ENCODE results near the gene GNE. TPM values are rescaled to one million over a fixed set of nuclear protein-coding genes. Genes with fewer than 3 reads are reported as not detected.
"Not testable (repeated sequence)": the region's sequence is repeated elsewhere in the genome, so short reads cannot be mapped to it uniquely, and the experiment has no call there.

The GNE gene
- total and polyA plus RNA-seq, 8 donors, result 4.4 to 12.7 (median 7.0) TPM

- Histone ChIP-seq H3K36me3 (no peaks in the 10 kb centered on the region), H3K9me3 (no peaks in the 10 kb centered on the region), H3K4me1 (no peaks in the 10 kb centered on the region), H3K27ac (no peak overlapping the region), H3K4me3 (no peak overlapping the region), H3K27me3 (no peaks in the 10 kb centered on the region)
- 68 to 81% methylated on average over 2 of the region's 2 CpGs for WGBS, 2 donors
- TF ChIP-seq, protein P1, sequence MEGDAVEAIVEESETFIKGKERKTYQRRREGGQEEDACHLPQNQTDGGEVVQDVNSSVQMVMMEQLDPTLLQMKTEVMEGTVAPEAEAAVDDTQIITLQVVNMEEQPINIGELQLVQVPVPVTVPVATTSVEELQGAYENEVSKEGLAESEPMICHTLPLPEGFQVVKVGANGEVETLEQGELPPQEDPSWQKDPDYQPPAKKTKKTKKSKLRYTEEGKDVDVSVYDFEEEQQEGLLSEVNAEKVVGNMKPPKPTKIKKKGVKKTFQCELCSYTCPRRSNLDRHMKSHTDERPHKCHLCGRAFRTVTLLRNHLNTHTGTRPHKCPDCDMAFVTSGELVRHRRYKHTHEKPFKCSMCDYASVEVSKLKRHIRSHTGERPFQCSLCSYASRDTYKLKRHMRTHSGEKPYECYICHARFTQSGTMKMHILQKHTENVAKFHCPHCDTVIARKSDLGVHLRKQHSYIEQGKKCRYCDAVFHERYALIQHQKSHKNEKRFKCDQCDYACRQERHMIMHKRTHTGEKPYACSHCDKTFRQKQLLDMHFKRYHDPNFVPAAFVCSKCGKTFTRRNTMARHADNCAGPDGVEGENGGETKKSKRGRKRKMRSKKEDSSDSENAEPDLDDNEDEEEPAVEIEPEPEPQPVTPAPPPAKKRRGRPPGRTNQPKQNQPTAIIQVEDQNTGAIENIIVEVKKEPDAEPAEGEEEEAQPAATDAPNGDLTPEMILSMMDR (IDR thresholded peaks at IDR 0.05), result no peak
- intact Hi-C loops (cut with DNase I), result no loop called here
- no peak for FAIRE-seq
- no peak for DNase-seq
- no peak for ATAC-seq
These were observed 39.5 kb upstream of the GNE start for GRCh38 chr9:36297798-36298197.

GRCh38 chr9:36294996-36295395 is 36.7 kb upstream of the GNE start:
- H3K4me1 ChIP-seq; H3K27ac ChIP-seq; intact Hi-C loops (cut with DNase I); ATAC-seq; H3K9me3 ChIP-seq; H3K27me3 ChIP-seq; H3K36me3 ChIP-seq; FAIRE-seq; H3K4me3 ChIP-seq; DNase-seq: not testable (repeated sequence)
- WGBS, 2 donors, result 89 to 93% methylated on average over 3 of the region's 3 CpGs

DNA sequence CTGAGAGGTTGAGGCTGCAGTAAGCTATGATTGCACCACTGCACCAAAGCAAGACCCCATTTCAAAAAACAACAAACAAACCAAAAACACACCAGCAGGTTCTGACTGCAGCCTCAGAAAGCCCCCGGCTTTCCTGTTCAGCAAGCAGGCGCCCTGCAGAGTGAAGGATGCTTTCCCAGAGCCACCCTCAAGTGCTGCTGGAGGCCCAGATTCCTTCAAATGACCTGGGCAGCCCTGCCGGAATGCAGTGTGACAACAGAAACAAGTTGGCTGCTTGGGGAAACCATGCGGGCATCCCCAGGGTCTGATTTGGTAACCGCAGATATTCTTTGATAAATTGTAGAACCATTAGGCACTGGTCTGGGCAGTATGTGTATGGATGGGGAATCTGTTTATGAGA is 35.7 kb upstream of the GNE start:
- TF ChIP-seq, protein P1 (IDR thresholded peaks at IDR 0.05), result no peak
- no peak for ATAC-seq
- DNase-seq, result no peak
- no peak overlapping the region for H3K27ac ChIP-seq
- intact Hi-C loops (cut with DNase I), result no loop called here
- 84 to 88% methylated on average over 5 of the region's 5 CpGs for WGBS, 2 donors
- FAIRE-seq, result no peak
- H3K36me3 ChIP-seq, result no peaks in the 10 kb centered on the region
- no peaks in the 10 kb centered on the region for H3K9me3 ChIP-seq
- no peaks in the 10 kb centered on the region for H3K27me3 ChIP-seq
- H3K4me3 ChIP-seq, result no peak overlapping the region
- H3K4me1 ChIP-seq, result no peaks in the 10 kb centered on the region

DNA sequence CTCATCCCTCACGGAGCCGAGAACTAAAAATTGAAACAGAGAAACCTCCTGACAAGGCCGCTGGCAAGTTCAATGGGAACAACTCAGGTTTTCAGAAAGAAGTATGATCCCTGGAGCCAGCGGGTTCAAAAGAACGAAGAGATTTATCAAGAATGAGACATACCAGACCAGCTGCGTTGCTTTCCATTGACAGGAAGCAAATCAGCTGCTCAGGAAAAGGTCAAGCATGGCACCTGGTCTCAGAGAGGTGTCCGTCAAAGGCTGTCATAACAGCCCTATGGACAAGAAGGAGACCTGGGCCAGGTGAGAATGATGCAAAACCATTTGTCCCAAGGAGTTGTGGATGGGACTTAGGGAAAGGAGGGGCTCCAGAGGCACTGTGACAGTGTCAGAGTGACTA is 34.9 kb upstream of the GNE start:
- no peaks in the 10 kb centered on the region for H3K4me1 ChIP-seq
- 93 to 94% methylated on average over 7 of the region's 7 CpGs for WGBS, 2 donors
- intact Hi-C loops (cut with DNase I), result no loop called here

DNA sequence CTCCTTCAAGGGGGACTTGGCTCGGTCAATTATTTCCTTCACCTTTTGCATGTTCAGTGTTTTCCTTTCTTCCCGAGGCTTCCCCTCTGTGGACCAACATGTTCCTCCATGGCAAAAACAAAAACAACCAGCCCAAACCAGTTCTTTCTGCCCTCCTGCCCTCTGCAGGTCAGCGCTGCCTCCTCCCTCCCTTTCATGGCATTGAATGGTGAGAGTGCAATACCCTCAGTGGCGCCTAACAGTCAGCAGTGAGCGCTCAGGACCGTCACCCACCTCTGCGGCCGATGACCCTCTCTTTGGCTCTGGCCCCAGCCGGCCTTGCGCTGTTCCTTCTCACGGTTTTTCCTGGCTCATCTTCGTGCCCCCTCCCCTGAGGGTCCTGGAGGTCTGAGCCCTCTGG is 34.4 kb upstream of the GNE start:
- Histone ChIP-seq H3K9me3 (no peaks in the 10 kb centered on the region), H3K36me3 (no peaks in the 10 kb centered on the region), H3K27me3 (no peaks in the 10 kb centered on the region), H3K4me3 (no peak overlapping the region), H3K4me1 (no peaks in the 10 kb centered on the region), H3K27ac (no peak overlapping the region)
- WGBS, 2 donors, result 88 to 91% methylated on average over 12 of the region's 12 CpGs
- TF ChIP-seq, protein P1 (IDR thresholded peaks at IDR 0.05), result no peak
- ATAC-seq (no peak), DNase-seq (no peak), FAIRE-seq (no peak)
- intact Hi-C loops (cut with DNase I), result no loop called here

More for the DNA sequence above, 34.9 kb upstream of the GNE start:
- DNase-seq, result no peak
- ATAC-seq, result no peak
- FAIRE-seq, result no peak
- TF ChIP-seq, protein P1 (IDR thresholded peaks at IDR 0.05), result no peak
- Histone ChIP-seq H3K36me3 (no peaks in the 10 kb centered on the region), H3K4me3 (no peak overlapping the region), H3K9me3 (no peaks in the 10 kb centered on the region), H3K27me3 (no peaks in the 10 kb centered on the region), H3K27ac (no peak overlapping the region)

DNA sequence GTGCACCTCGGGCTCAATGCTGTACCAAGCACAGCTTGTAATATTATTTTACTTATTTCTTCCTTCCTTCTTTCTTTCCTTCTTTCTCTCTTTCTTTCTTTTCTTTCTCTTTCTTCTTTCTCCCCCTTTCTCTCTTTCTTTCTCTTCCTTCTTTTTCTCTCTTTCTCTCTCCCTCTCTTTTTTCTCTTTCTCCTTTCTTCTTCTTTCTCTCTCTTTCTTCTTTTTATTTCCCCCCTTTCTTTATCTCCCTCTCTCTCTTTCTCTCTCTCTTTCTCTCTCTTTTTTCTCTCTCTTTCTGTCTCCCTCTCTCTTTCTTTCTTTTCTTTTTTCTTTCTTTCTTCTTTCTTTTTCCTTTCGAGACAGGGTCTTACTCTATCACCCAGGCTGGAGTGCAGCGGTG is 32.7 kb upstream of the GNE start:
- H3K27ac ChIP-seq, result no peak overlapping the region
- H3K9me3 ChIP-seq, result no peaks in the 10 kb centered on the region
- FAIRE-seq, result no peak
- intact Hi-C loops (cut with DNase I), result no loop called here
- 86 to 93% methylated on average over 3 of the region's 3 CpGs for WGBS, 2 donors
- H3K4me3 ChIP-seq, result no peak overlapping the region
- no peaks in the 10 kb centered on the region for H3K36me3 ChIP-seq
- no peaks in the 10 kb centered on the region for H3K27me3 ChIP-seq
- no peak for DNase-seq
- no peak for ATAC-seq
- TF ChIP-seq, protein P1 (IDR thresholded peaks at IDR 0.05), result no peak
- H3K4me1 ChIP-seq, result no peaks in the 10 kb centered on the region

Measured in pancreas (tissue), 10 donors.